NCI-H2227 (cell line): ENCODE data around the gene CCDC34.

ENCODE experiments used
- DNase-seq: peaks from one replicate; lab custom pipeline; 2025; ENCODE audit not compliant: unreplicated experiment; lab: John Stamatoyannopoulos, UW

CCDC34 gene

DNA sequence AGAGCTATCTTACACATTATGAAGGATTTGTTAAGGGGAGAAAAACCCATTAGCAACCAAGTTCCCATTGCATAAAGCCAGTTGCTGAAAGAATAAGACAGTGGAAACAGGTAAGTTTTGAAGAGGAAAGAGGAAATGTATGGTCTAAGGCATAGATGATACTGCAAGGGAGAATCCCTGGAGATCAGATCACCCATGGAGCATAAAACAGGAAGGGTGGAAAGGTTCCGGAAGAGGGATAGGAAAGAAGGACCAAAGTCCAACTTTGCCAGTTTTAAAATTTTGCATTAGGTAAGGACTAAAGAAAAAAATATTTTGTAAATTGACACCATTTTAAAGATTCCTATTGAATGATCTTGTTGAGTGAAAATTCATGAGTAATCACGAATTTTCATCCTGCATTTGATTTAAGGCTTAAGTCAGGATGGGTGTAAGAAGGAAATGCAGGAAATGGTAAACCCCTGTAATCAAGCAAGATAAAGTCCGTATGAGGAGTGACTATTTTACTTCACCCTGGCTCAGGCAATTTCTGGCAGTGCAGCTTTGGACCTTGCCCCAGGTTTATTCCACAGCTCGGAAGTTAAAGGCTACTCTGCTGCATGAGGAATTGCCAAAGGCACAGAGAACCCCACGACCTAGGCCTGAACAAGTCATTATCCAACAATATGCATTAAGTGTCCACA, 70.9 kb downstream of the CCDC34 start:
- no peak for DNase-seq

DNA sequence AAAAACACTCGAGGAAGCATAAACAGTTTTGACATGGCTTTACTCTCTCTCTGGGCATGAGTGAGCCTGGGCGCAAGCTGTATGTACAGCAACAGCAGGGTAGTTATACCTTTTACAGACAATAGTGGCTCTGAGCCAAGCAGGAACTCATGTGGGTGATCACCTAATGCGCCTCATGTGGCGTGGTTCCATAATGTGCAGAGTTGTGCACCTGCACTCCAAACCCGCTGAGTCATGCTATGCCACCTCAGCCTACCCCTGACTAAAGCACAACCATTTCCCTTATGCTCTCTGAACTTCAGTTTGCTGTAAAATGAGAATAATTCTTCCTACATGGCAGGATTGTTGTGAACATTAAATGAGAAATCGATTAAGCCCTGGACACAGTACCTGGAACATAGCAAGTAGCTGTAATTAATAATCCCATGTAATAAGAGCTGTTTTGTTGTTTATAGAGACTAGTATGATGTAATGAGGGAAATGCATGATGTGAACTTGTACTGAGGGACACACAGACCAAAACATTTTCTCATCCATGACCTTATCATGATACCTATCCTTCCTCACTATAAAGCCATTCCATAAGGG, 71.6 kb downstream of the CCDC34 start:
- DNase-seq = no peak

DNA sequence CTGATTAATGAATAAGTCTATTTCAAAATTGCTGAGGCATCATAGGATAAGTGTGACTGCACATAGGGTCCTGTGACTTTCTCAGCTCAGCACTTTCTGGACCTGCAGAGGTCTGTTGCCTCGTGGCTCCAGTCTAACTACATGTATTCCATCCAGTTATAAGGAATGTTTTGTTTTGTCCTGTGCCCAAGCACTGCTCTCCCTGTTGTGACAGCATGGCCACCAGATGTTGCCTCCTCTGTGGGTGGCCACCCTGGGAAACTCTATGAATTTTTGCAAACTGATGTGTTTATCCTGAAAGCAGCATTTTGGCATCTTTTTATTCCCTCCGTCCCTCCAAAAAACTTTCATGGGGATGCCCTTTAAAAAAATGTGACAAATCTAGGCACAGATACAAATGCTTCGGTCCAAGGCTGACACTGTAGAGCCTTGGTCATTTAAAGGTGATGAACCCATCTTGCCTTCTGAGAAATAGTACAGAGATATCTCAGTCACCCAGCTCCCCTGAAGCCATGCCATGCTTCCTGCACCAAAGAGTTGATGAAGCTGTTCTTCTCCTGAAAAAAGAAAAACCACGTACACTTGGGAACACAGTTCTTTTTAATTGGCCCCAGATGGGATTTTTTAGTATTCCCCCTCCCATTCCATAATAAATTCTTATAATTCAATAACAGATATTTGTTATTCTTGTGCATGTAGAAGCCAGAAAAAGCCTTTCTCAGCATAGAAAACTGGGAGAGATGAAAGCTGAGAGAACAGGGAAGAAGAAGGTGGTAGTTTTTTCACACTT, 72.6 kb downstream of the CCDC34 start:
- no peak for DNase-seq
